MV-4-11 (cell line): ENCODE data around the gene NSL1.
"Not testable (repeated sequence)": the region's sequence is repeated elsewhere in the genome, so short reads cannot be mapped to it uniquely, and the experiment has no call there.

Source experiments
- DNase-seq: peaks from one replicate; lab custom pipeline; 2025; lab: John Stamatoyannopoulos, UW

NSL1 gene

GRCh38 chr1:212749821-212750535, 41.6 kb downstream of the NSL1 start:
- no peak for DNase-seq

GRCh38 chr1:212746546-212746945, 45.0 kb downstream of the NSL1 start:
- no peak for DNase-seq

DNA sequence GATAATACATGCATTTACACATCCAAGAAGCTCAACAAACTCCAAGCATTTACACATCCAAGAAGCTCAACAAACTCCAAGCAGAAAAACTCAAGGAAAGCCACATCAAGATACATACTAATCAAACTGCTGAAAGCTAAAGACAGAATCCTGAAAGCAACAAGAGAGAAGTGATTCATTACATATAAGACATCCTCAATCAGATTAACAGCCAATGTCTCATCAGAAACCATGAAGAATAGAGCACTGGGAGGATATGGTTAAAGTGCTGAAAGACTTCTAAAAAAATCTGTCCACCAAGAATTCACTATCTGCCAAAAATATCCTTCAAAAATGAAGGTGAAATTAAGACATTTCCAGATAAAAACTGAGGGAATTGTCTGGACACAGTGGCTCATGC, 46.3 kb downstream of the NSL1 start:
- DNase-seq = no peak

- DNase-seq = no peak
These were observed 47.6 kb downstream of the NSL1 start for GRCh38 chr1:212743901-212744475.

DNA sequence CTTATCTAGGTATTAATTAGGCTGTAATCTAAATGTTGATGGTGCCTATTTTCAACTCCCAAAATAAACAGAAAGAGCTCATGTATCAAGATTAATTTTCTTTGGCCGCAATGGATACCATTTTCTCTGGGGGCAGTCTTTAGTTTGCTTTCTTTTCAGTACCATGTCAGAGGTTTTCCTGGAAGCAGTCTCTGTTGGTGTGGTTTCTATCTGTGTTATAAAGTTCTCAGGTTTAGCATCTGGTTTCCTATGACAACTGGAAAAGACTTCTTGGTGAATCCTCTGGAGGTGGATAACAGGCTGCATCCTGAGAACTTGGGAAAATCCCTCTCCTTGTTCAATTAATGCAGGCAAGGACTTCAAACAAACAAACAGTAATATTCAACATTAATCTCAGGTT, 53.2 kb downstream of the NSL1 start:
- DNase-seq = no peak

DNA sequence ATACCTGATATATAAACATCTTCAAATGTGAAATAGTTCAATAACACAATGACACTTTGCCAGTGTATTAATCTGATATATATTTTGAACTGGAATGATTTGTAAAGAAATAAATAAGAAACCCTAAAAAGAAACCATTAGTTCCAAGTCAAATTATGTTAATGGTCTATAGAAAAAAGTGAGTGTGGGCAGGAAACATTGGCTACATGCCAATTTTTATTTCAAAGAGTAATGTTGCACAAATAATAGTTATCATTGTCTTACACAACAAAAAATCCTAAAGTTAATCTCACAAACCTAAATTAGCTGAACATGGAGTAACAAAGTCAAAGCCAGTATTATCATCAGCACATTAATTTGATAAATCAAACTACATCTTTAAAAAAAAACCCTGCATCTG, 54.0 kb downstream of the NSL1 start:
- no peak for DNase-seq

DNA sequence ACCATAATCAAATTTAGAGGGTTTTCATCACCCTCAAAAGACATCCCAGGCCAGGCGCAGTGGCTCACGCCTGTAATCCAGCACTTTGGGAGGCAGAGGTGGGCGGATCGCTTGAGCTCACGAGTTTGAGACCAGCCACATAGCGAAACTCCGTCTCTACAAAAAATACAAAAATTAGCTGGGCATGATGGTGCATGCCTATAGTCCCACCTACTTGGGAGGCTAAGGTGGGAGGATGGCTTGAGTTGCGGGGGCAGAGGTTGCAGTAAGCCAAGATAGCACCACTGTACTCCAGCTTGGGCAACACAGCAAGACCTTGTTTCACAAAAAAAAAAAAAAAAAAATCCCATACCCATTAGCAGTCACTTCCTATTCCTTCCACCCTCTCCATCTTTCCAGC, 58.5 kb downstream of the NSL1 start:
- no peak for DNase-seq

DNA sequence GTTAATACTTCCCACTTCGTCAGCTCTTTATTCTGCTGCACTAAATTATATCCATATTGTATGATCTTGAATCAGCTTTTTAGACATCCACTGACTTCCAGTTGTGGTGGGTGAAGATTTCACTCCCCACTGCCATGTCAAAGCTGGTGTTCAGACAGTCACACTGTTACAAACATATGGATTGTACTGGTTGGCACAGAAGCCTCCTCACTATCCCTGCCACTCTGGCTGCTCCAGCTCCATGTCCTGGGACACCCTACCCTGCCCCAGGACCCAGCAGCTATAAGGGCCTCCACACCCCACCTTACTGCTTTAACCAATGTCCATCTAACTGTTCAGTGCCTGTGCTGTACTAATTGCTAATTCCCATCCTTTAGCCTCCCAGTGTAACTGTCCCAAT, 59.9 kb downstream of the NSL1 start:
- DNase-seq = no peak

GRCh38 chr1:212728606-212729005, 63.0 kb downstream of the NSL1 start:
- DNase-seq = no peak

DNA sequence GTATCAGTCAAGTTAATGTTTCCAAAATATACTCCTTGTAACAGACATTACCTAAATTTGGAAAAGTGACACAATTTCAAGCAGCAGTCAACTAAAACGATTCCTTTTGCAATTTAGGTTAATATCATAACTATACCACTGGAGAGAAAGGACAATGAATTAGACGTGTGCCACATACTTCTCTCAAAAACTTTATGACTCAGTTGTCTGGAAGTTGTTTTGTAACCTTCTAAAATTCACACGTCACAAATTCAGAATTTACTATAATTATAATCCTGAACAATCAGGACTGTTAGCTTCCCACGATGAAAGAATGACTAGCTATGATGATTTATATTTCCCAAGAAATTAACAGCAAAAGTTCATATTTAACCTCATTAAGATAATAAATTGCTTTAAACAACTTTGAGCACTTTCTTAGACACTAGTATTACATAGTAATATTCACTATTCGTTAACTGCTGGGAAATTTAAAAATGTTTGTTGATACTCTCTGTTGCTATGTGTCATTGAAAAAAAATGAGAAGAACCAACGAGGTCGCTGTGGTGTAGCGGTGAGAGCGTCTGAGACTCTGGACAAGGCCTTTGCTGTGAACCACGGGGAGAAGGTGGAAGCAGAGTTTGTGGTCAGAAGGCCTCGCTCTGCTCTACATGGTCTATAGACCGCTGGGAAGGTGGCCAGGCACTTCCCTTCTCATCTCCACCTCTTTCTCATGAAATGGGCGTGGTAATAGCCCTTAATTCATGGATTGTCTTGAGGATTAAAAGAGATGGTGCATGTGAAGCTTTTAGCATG, 64.0 kb downstream of the NSL1 start:
- peak; percentile 64 for DNase-seq

GRCh38 chr1:212724679-212725078, 66.9 kb downstream of the NSL1 start:
- DNase-seq = not testable (repeated sequence)

DNA sequence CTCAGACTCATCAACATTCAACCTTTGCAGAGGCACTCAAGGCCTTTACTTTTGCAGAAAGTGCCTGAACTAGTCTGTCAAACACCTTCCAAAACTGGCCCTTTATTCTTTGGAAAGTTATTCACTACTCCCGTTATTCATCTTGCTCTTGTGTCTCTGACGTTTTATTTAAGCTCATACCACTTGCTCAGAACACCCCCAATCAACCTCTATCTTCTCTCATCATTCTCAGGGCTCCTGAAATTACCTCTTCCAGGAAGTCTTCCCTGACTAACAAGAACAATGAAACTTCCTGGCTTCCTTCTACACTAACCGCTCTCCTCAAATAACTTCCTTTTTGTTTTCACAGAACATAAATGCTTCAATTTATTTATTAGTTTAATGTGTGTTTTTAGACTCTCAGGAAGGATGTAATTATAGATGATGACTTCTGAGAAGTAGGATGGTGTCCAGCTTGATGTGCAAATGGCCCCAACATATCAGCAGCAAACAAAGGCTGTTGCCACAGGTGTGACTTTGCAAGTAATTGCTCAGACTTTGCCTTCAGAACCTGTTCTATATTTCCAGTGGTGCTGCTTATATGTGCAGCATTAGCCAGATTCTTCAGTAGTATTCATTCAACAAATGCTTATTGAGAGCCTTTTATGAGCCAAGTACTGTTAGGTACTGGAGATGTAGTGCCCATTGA, 69.2 kb downstream of the NSL1 start:
- no peak for DNase-seq

- peak; percentile 75 for DNase-seq
These were observed 70.0 kb downstream of the NSL1 start for GRCh38 chr1:212721388-212722247.

DNA sequence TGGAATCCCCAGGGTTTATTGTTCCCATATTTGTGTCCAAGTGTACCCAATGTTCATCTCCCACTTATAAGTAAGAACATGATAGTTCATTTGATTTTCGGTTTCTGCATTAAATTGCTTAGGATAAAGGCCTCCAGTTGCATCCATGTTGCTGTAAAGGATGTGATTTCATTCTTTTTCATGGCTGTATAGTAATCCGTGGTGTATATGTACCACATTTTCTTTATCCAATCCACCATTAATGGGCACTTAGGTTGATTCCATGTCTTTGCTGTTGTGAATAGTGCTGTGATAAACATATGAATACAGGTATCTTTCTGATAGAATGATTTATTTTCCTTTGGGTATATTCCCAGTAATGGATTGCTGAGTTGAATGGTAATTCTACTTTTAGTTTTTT, 71.9 kb downstream of the NSL1 start:
- DNase-seq = no peak

GRCh38 chr1:212718499-212718898, 73.1 kb downstream of the NSL1 start:
- no peak for DNase-seq

DNA sequence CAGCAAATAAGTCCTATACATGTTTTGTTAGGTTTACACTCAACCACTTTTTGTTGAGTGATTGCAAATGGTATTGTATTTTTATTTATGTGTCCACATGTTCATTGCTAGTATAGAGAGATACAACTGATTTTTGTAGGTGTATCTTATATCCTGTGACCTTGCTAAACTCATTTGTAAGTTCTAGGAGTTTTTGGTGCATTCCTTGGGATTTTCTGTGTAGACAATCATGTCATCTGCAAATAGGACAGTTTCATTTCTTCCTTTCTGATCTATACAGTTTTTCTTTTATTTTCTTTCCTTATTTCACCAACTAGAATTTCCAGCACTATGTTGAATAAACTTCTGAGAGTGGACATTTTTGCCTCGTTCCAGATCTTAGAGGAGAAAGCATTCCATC, 75.4 kb downstream of the NSL1 start:
- no peak for DNase-seq

DNA sequence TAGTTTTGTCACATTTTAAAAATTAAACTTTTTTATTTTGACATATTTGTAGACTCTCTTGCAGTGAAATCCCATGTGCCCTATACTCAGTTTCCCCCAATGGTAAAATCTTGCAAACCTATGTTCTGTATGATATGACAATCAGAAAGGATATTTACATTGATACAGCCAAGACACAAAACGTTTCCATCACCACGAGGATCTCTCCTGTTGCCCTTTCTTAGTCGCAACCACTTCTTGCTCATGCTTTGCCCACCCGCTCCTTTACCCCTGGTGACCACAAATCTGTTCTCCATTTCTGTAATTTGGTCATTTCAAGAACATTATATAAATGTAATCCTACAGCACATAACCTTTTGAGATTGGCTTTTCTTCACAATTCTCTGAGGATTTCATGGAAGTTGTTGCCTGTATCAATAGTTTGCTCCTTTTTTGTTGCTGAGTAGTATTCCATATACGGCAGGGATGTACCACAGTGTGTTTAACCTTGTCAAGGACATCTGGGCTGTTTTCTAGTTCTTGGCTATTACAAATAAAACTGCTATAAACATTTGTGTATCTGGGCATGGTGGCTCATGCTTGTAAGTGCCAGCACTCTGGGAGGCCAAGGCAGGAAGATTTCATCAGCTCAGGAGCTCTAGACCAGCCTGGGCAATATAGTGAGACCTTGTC, 78.0 kb downstream of the NSL1 start:
- no peak for DNase-seq

- DNase-seq = peak; percentile 34
These were observed 78.9 kb downstream of the NSL1 start for GRCh38 chr1:212712451-212713303.

GRCh38 chr1:212711974-212712373, 79.6 kb downstream of the NSL1 start:
- not testable (repeated sequence) for DNase-seq

DNA sequence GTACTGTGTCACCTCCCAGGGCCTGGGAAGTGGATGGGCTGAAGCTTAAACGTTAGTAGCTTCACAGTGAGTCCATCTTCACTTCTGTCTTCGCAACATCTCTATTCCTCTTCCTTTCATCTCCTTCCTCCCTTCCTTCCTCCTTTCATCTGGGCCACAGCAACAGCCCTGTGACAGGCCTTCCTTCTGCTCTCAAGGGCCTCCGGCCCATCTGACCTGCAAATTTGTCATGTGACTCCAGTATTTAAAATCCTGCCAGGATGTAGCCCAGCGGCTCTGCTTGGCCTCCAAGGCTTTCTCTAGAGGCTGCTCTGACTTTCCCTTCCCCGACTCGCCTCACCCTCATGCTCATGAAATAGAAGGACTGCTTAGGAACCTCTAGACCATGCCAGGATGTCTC, 81.0 kb downstream of the NSL1 start:
- peak; percentile 58 for DNase-seq
